NT2/D1 (cell line): ENCODE results near the gene DGCR8.

Source experiments
- SUZ12 ChIP-seq: IDR thresholded peaks from 2 replicates; pipeline ENCODE4 v1.6.1; 2011; ENCODE audit not compliant: insufficient read length, insufficient read depth; ENCODE audit errors: extremely low read depth
- ZNF274 ChIP-seq: IDR thresholded peaks from 2 replicates; pipeline ENCODE4 v1.6.1; 2011; ENCODE audit warnings: mild to moderate bottlenecking, low read depth, low read length

- TF ChIP-seq ZNF274 (no peak), SUZ12 (no peak)
Measured at GRCh38 chr22:20054485-20054884, 25.6 kb upstream of the DGCR8 start.
